ENCODE data around the gene SACM1L. TPM values are rescaled to one million over a fixed set of nuclear protein-coding genes. Genes with fewer than 3 reads are reported as not detected.

Gene SACM1L
- total RNA-seq, 1 donor from 2014 or later: 19.7 TPM

DNA sequence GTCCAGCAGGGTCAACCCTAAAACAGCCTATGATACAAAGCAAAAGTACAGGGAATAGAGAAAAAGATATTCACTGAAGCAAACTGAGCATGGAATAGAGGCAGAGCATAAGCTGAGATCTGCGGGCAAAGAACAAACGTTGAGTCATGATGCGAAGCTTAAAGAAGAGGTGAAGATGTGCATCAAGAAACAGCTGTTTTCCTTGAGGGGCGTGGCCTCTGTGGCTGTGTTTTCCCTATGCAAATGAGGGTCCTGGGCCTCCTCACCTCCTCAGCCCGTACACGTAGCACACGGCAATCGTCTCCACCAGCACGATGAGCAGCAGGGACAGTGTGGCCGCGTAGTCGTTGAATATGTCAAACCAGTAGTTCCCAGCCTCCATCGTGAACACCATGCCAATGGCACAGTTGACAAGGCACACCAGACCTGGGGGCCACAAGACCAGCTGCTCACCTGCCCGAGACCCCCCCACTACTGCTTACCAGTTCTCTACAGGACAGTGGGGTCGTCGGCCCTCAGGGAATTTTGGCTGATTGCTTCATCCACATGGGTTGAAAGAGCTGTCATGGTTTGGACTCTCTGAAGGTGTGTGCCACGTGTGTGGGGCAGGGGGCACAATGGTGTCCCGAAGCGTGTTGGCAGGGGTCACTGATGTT, 73.6 kb downstream of the SACM1L start:
- ATAC-seq (no peak), DNase-seq (ENCODE audit: low spot score) (no peak)

DNA sequence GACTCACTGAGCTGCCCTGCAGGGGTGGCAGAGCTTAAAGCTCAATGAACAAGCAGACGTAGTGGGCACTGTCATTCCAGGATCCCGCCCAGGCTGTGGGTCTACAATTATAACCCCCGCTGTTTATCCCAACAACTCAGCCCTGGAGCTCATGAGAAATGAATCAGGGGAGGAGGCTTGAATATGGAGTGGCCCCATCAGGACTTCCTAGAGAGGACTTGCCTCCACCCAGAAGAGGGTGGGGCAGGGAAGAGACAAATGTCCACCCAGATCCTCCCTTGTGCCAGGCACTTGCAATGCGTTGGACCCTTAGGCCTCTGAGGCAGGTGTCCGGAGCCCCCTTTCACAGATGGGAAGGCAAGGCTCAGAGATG, 74.1 kb downstream of the SACM1L start:
- no peak for DNase-seq (ENCODE audit: low spot score)
- no peak for ATAC-seq

DNA sequence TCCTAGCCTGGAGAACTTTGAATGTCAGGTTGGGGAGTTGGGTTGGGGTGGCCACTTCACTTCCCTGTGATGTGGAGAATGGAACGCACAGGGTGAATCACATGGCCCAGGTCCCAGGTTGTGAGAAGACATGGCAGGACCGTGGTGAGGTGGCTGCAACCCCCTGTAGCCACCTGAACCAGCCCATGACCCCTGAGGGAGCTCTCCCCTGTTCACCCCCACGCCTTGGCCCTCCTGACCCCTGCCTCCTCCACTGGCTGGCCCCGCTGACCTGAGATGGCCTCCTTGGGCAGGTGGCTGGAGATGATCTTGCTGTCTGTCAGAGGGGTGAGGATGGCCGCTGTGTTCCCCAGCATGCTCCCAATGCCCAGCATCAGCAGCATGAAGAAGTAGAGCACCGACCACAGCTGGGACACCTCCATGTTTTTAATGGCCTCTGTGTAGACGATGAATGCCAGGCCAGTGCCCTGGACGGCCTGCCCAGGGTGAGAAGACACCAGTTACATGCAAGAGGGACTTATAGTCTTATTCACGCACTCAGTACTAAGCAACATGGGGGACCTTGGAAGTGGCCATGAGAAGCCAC, 76.2 kb downstream of the SACM1L start:
- DNase-seq (ENCODE audit: low spot score) (no peak), ATAC-seq (no peak)

DNA sequence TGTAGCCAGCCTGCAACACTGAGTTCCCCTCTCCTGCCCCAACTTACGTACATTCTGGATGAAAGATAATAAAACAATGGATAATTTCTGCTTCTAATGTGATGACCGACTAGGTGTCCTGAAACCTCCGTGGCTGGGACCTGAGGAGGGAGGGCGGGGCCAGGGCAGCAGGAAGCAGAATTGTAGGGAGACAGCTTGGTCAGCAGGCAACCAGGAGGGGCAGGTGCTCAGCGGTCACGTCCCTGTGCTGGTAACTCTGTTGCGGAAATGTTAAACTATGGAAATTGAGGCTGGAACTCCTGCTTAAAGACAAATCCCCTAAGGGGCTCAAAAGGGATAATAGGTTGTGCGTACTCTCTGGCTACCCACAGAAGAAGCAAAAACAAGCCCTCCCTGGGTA, 76.8 kb downstream of the SACM1L start:
- ATAC-seq (no peak), DNase-seq (ENCODE audit: low spot score) (no peak)

DNA sequence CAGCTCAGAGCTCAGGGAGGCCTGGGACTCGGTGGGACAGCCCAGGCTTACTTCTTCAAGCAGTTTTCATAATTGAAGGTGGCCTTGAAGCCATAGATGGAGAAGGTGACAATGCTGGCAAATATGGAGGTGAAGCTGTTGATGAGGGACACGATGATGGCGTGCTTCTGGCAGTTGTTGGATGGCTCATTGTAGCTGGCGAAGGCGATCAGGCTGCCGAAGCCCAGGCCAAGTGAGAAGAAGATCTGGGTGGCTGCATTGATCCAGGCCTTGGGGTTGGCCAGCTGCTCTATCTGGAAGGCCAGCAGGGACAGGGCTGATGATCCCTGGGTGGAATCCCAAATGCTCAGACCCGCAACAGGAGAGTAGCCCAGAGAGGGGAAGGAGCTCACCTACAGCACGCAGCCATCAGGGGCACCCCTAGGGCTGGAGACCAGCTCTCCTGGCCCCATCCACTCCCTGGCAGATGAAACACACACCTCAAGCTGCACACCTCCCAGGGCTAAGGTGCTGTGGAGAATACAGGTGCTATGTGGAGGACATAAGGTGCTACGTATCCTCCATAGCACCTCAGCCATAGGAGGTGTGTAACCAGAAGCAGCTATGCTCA, 82.1 kb downstream of the SACM1L start:
- ATAC-seq (no peak), DNase-seq (ENCODE audit: low spot score) (no peak)

DNA sequence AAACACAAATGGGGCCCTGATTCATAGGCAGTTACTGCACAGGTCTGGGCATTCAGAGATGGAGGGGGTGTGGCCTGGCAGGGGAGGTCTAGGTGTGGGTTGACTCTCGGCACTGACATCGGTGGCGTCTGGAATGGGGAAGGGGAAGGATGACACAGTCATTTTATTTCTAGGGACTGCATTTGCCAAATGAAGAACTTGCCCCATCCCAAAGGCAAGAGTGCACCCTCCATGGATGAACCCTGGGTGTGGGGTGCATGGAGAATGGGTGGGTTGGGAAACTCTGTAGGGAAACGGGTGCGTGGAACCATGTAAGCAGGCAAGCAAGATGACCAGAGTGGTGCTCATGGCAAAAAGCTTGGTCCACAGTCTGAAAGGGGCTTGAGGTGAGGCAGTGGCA, 82.6 kb downstream of the SACM1L start:
- DNase-seq (ENCODE audit: low spot score) (peak; percentile 24), ATAC-seq (no peak)

DNA sequence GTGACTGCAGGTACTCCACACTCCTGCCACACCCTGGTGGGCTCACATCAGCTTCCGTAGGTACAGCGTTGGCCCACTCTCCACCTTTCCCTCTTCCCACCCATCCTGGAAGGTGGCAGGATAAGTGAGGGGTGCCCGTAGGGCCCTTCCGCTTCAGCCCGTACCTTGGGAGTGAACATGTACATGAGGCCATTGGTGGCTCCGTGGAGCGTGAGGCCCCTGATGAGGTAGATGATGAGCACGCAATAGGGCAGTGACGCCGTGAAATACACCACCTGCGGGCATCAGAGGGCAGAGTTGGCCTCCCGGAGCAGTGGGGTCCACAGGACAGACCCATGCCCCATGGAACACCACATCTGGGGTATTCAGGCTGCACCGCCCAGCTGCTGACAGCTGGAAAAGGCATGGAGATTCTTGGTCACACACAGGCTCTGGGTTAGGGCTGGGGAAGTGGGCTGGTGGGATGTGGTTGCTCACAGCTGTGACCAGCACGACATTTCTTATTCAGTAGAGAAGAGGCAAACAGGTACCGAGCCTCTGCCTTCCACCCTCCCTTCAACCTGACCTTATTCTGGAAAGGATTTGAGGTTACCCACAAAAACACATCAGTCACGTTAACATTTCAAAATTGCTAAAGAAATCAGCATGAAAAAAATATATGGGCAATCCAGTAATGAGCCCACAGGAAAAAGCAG, 83.3 kb downstream of the SACM1L start:
- peak; percentile 22 for DNase-seq (ENCODE audit: low spot score)

DNA sequence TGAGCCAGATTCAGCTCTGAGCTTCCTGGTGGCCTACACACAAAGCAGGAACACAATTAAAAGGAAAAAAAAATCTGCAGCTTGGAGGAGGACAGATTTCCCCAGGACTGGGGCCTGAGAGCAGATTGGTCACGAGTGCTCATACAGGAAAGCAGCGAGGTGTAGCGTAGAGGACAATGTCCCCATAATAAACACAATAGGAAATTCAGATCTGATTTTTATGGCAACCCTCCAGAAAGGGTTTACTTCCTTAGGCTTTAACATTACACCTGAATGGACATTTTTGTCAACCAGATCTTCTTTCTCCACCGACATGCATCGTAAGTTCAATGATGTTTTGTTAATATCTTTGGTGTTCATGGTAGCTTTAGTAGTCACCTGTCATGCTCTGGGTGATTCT, 83.9 kb downstream of the SACM1L start:
- no peak for ATAC-seq
- peak; percentile 22 for DNase-seq (ENCODE audit: low spot score)

More for the DNA sequence above, 83.3 kb downstream of the SACM1L start:
- ATAC-seq: no peak

DNA sequence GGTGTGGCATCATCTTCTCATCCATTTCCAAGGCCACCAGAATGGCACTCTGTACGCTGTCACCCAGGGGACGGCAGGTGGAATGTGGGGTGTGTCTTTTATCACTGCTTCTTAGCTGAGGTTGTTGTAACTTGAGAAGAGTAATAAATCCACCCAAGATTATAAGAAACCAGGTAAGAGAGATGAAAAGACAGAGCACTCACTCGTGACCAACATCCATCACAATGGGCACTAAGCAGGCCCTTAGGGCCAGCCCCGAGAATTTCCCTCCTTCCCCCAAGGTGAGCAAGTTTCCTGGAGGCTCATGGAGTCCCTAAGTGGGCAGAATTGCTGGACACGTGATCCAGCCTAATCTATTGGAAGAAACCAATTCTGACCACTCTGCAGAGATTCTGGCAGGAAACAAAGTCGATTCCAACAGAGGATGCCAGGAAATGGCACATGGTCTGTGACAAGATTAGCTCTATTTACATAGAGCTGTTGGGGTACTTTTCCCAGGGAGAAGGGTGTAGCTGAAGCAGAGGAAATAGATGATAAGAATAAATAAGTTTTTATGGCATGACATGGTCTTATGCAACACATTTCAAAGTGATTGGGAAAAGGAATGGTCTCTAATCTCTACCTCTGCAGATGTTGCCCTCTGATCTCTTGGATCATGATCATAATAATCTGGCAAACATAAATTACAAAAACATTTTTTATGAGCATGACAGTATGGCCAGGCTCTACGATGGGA, 84.7 kb downstream of the SACM1L start:
- ATAC-seq (no peak), DNase-seq (ENCODE audit: low spot score) (peak; percentile 12)

DNA sequence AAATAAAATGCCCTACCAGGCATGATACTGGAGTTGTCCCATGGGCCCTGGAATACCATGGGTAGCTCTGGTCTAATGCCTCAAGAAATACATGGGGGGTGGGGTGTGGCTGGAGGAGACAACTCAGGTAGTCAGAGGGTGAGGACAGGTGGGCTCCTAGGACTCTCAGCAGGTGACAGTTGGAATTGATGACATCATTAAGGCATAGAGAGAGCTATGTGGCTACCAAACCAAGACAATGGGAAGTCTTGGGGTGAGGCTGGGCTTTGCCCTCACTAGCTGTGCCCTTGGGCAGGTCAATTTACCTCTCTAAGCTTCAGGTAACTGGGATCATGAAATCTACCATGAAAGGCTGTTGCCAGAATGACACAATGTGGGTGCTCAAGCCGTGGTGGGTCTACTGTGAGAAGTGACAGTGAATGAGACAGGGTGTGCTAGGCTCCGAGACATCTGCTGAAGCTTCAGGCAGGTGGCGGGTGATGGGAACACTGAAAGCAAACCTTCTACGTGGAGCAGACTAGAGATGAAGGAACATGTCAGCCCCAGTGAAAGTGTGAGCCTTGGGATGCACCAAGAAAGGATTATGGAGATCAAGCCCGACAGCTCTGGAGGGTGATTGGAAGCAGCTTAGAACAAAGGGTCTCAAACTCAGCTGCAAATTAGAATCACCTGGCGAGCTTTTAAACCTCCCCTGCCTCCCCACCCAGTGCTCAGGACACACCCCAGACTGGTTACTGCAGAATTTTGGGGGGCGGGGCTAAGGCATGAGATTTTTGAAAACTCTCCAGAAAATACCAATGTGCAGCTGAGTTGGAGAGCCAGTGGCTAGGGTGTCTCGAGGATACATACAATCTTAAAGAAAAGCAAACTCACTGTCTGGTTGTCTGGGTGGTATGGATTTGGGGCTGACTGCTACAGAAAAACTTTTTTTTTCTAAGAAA, 85.7 kb downstream of the SACM1L start:
- ATAC-seq (no peak), DNase-seq (ENCODE audit: low spot score) (peak; percentile 34)

DNA sequence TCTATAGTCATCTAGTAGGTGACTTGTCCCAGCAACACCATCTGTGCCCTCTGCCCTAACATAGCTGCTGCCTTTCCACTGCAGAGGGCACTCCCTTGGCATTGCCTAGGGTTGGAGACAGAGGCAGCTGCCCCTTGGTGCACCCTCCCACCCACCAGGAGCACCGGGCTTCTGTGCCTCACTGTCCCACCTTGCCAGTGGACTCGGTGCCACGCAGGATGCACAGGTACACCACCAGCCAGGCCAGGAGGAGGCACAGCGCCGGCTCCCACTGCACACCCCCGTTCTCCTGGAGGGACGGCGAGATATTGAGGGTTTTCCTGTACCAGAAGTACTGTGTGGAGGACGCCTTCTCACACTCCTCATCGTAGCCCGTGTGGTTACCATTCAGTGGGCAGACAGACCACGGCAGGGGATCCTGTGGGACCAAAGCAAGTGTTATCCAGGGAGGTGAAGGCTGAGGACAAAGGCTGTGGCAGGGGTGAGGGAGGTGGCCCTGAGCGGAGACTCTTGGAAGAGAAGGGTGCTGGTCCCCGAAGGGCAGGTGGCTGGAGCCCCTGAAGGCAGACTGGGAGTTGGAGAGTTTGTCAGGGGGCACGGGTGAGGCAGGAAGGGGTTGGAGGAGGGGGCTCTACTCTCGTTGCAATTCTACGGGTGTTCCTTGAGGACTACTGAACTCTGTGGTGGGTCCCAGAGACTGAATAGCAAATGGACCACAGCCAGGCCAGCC, 86.5 kb downstream of the SACM1L start:
- no peak for ATAC-seq
- peak; percentile 39 for DNase-seq (ENCODE audit: low spot score)

DNA sequence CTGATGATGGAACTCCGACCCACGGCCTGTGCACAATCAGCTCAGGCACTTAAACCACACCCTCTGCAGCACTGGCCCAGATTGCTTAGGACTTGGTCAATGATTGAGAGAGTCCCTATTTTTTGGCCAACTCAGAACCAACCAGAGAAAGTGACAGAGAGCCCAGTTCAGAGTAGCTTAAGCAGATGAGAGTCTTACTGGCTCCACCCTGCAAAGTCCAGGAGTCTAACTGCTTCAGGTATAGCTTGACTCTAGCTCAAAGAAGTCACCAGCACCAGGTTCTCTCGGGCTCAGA, 87.1 kb downstream of the SACM1L start:
- ATAC-seq (peak; percentile 84), DNase-seq (ENCODE audit: low spot score) (peak; percentile 51)

DNA sequence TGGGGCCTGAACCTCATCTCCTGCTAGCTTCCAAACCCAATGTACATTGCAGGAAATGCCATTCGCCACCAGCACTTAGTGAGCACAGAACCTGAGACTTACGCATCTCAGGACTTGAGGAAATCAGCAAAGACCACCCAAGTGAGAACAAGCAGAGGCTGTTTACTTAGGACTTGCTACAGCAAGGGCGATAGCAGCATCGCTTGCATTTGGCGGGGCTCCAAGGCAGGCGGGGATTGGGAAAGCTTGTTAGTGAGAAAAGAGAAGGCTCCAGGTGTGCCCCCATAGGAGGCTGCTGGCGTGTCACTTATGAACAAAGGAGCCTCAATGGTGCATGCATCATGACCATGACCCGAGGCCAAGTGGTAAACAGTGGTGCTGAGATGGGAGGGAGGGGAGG, 87.4 kb downstream of the SACM1L start:
- DNase-seq (ENCODE audit: low spot score): peak; percentile 55

DNA sequence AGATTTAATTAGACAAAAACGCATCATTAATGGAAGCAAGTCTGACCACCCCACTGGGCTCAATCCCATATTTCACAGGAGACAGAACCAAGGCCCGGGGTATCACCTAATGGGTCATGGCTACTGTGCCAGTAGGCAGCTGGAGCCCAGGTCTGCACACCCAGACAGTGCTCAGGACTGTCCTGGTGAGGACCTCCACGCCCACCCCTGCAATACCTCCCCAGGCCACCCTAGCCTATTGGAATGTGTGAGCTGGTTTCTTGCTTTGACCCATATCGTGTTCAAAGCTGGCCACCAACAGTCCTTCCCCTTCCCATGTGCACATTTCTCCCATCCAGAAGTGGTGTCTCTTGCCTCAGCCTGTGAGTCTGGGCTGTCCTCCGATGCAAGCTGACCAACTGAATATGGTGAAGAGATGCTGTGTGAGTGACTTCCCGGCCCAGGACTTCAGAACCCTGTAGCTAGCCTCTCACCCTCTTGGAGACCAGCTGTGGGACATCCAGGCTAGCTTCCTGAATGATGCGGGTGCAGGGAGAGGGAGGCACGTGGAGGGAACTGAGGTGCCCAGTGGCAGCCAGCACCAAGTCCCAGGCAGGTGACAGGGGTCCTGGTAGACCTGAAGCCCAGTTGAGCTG, 88.0 kb downstream of the SACM1L start:
- ATAC-seq: no peak

More for the DNA sequence above, 87.4 kb downstream of the SACM1L start:
- ATAC-seq: peak; percentile 4

DNA sequence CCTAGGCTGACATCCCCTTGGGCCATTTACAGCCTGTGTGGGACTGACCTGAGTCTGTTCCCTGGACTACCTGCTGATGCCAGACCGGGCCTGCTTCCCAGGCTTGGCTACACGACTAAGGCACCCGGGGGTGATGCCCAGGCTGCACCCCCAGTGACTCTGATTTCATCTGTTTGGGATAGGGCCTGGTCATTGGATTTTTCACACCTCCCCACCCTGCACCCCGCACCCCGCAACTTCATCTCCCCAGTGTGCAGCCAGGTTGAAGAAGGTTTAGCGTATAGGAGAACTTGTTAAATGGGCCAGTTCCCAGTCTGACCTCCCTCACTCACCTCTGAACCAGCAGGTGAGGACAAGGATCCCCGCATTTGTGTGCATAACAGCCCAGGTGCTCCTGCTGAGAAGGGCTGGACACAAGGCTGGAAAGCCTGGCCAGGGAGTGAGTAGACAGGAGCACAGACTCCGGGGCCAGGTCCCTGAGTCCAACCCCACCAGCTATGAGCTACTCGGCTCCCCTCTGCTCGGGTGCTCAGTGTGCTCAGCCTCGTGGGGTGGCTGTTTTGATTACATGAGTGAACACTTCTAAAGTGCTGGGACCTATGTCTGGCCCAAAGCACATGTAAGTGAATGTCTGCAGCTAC, 88.7 kb downstream of the SACM1L start:
- no peak for ATAC-seq

More for the DNA sequence above, 88.0 kb downstream of the SACM1L start:
- peak; percentile 40 for DNase-seq (ENCODE audit: low spot score)

DNA sequence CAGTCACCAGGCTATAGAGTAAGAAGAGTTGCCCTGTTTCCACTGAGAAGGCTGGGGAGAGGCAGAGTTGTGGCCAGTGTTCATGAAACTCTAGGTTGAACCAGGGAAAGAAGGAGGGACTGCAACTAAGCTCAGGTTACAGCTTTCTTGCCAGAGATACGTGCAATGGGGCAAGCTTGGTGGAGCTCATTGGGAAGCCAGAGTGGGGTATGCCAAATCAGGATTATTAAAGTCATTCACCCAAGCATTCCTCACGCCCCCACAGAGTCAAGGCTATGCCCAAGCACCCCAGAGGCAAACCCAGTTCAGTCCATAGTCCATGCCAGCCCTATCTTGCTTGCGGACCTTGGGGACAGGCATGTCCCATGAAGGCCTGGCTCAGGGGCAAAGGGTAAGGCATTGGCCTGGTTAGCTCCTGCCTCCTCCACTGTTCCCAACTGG, 89.6 kb downstream of the SACM1L start:
- peak; percentile 76 for ATAC-seq
- peak; percentile 68 for DNase-seq (ENCODE audit: low spot score)

More for the DNA sequence above, 88.7 kb downstream of the SACM1L start:
- DNase-seq (ENCODE audit: low spot score): peak; percentile 33

DNA sequence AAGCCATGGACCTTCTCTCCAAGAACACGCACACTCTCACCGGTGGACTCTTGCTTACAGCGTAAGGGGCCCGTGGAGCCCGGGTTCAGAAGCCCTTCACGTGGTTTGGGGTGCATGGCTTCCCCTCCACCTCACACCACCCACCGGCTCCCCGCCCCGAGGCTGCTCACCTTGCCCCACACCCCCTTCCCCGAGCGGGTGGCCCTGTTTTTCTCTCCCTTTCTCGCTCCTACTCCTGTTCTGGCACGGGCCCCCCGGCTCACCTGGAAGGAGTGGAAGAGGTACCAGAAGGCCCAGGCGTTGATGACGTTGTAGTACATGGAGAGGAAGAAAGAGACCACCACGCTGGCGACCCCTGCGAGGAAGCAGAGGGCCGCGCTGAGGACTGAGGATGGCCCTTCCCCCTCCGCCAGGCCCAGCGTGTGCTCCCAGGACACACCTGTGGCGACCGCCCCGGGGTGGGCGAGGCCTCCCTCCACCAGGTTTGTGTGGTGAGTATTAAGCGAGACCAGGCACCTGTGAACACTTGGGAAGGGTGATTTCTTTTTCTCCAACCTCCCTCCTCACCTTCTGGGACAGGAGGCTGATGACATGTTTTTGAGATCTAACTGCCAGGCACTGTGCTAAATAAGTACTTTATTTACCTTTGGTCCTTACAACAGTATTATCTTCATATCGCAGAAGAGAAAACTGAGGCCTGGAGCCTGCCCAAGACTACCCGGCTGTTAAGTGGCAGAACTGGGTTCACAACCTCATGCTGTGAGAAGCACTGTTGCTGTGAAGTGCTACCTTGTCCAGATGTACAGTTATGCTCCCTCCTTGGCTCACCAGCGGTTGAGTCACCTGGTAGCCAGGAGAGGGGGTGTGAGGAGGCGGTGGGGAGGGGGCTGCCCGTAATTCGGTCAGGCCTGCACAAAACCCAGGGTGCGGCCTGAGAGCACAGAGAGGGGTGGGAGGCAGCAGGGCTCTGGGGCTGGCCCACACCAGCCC, 90.8 kb downstream of the SACM1L start:
- ATAC-seq (no peak), DNase-seq (ENCODE audit: low spot score) (no peak)
